Measurements from ENCODE around the gene CNTNAP2. TPM values are rescaled to one million over a fixed set of nuclear protein-coding genes. Genes with fewer than 3 reads are reported as not detected.

Gene CNTNAP2
- total and polyA plus RNA-seq, 2 of the 13 experiments (the other 11 are each of a cell fraction or from before 2014, with no cell fraction given): 0.40 to 0.42 TPM

GRCh38 chr7:148328906-148329305 is 2212.3 kb downstream of the CNTNAP2 start (continued):
- TF ChIP-seq, protein P1, sequence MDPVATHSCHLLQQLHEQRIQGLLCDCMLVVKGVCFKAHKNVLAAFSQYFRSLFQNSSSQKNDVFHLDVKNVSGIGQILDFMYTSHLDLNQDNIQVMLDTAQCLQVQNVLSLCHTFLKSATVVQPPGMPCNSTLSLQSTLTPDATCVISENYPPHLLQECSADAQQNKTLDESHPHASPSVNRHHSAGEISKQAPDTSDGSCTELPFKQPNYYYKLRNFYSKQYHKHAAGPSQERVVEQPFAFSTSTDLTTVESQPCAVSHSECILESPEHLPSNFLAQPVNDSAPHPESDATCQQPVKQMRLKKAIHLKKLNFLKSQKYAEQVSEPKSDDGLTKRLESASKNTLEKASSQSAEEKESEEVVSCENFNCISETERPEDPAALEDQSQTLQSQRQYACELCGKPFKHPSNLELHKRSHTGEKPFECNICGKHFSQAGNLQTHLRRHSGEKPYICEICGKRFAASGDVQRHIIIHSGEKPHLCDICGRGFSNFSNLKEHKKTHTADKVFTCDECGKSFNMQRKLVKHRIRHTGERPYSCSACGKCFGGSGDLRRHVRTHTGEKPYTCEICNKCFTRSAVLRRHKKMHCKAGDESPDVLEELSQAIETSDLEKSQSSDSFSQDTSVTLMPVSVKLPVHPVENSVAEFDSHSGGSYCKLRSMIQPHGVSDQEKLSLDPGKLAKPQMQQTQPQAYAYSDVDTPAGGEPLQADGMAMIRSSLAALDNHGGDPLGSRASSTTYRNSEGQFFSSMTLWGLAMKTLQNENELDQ (CRISPR knock-in tag; IDR thresholded peaks at IDR 0.05; ENCODE audit: borderline replicate concordance): no peak
- no peak for TF ChIP-seq THAP9 (CRISPR knock-in tag; IDR thresholded peaks at IDR 0.05; ENCODE audit: borderline replicate concordance)
- TF ChIP-seq YY1 (IDR thresholded peaks at IDR 0.05; ENCODE audit: insufficient read depth, insufficient replicate concordance, low read depth, low read length): no peak
- TF ChIP-seq DMAP1 (CRISPR knock-in tag; IDR thresholded peaks at IDR 0.05): no peak
- TF ChIP-seq TEAD2 (CRISPR knock-in tag; IDR thresholded peaks at IDR 0.05): no peak
- TF ChIP-seq ZNF160 (CRISPR knock-in tag; IDR thresholded peaks at IDR 0.05): no peak
- TF ChIP-seq, protein P2, sequence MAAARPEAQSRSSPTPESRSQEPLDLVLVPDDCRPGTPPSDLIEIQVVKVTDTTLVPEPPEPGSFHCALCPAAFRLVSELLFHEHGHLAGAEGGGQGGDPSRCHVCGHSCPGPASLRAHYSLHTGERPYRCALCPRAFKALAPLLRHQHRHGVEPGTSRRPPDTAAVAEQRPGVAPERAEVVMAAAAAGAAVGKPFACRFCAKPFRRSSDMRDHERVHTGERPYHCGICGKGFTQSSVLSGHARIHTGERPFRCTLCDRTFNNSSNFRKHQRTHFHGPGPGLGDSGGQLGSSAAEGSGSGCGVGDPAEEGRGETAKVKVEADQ (CRISPR knock-in tag; IDR thresholded peaks at IDR 0.05; ENCODE audit: borderline replicate concordance): no peak
- no peak for TF ChIP-seq IRF9 (CRISPR knock-in tag; IDR thresholded peaks at IDR 0.05; ENCODE audit: borderline replicate concordance)
- no peak for TF ChIP-seq ZSCAN22 (CRISPR knock-in tag; IDR thresholded peaks at IDR 0.05)
- no peak for TF ChIP-seq JUN (CRISPR knock-in tag; IDR thresholded peaks at IDR 0.05)
- no peak for TF ChIP-seq TOE1 (CRISPR knock-in tag; IDR thresholded peaks at IDR 0.05)
- no peak for TF ChIP-seq POLR2AphosphoS5 (IDR thresholded peaks at IDR 0.05; ENCODE audit: low read depth, low read length)
- no peak for TF ChIP-seq ZNF660 (CRISPR knock-in tag; IDR thresholded peaks at IDR 0.05; ENCODE audit: borderline replicate concordance, low read depth)
